Measurements from ENCODE around the gene GRAMD4.
"Not testable (repeated sequence)": the region's sequence is repeated elsewhere in the genome, so short reads cannot be mapped to it uniquely, and the experiment has no call there.

The GRAMD4 gene

GRCh38 chr22:46639843-46640242 lies 19.7 kb downstream of the GRAMD4 start:
- no peak for DNase-seq

- no peak for DNase-seq
Observed at GRCh38 chr22:46640293-46641055, 20.3 kb downstream of the GRAMD4 start.

GRCh38 chr22:46641811-46642266 lies 21.7 kb downstream of the GRAMD4 start:
- DNase-seq: no peak

DNA sequence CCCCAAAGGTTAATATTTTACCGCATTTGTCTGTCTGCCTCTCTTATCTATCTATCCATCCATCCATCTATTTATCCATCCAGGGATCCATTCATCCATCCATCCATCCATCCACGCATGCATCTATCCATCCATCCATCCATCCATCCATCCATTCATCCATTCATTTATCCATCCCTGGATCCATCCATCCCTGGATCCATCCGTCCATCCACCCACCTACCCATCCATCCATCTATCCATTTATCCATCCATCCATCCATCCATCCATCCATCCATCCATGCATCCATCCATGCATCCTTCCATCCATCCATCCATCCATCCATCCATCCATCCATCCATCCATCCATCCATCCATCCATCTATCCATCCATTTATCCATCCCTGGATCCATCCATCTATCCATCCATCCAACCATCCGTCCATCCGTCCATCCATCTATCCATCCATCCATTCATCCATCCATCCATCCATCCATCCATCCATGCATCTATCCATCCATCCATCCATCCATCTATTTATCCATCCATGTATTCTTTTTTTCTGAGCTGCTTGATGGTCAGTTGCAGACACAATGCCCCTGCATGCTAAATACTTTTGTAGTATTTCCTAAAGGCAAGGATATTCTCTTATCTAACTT lies 22.8 kb downstream of the GRAMD4 start:
- not testable (repeated sequence) for DNase-seq

GRCh38 chr22:46646531-46647215 lies 26.5 kb downstream of the GRAMD4 start:
- DNase-seq: no peak

DNA sequence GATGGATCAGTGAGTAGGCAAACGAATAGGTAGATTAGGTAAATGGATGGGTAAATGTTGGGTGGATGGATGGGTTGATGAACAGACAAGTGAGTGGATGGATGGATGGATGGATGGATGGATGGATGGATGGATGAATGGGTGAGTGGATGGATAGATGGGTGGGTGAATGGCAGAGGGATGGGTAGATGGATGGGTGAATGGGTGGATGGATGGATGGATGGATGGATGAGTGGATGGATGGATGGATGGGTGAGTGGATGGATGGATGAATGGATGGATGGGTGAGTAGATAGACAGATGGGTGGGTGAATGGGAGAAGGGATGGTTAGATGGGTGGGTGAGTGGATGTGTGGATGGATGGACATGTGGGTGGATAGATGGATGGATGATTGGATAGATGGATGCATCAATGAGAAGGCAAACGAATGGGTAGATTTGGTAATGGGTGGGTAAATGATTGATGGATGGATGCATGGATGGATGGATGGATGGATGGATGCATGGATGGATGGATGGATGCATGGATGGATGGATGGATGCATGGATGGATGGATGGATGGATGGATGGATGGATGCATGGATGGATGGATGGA lies 28.1 kb downstream of the GRAMD4 start:
- not testable (repeated sequence) for DNase-seq

- DNase-seq: no peak
Observed at GRCh38 chr22:46649141-46650077, 29.2 kb downstream of the GRAMD4 start.

GRCh38 chr22:46650078-46650810 lies 30.1 kb downstream of the GRAMD4 start:
- DNase-seq: no peak

- DNase-seq: no peak
Observed at GRCh38 chr22:46651316-46651715, 31.1 kb downstream of the GRAMD4 start.

GRCh38 chr22:46652081-46652846 lies 32.1 kb downstream of the GRAMD4 start:
- no peak for DNase-seq

DNA sequence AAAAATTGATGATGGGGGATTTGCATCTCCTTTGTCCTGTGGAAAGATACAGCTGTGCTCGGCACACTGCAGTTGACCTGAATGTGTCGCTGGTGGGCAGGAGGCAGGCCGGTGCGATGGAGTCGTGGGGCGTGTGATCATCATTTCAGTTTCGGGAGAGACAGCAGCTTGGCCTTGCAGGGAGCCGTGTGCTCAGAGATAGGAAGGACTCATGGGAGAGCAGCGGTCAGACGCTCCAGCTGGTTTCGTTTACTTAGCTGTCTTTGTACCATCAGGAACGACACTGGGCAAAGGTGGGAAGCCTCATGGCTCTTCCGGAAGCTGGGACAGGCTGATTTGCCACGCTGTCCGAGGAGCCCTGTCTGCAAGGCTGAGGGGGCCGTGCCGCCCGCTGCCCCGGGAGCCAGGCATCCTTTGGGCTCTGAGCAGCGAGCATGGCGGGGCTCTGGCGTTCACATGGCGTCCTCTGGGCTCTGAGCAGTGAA lies 32.7 kb downstream of the GRAMD4 start:
- no peak for DNase-seq

DNA sequence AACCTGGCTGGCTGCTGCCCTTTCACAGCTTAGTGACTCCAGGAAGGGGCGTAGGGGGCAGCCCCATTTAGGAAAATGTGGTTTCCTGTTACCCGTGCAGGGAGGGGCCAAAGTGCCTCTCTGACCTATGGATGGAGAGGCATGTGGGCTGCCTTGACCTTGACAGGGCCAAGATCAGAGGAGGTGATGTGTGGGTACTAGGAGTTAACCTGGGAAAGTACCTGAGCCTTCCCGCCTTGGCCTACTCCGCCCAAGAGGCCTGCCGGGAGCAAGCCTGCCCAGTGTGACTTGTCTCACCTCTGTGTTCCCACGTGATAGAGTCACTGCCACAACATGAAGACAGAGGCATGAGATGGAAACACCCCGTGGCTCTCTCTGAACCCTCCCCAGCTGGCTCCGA lies 33.4 kb downstream of the GRAMD4 start:
- no peak for DNase-seq

GRCh38 chr22:46654426-46654825 lies 34.2 kb downstream of the GRAMD4 start:
- DNase-seq: no peak

DNA sequence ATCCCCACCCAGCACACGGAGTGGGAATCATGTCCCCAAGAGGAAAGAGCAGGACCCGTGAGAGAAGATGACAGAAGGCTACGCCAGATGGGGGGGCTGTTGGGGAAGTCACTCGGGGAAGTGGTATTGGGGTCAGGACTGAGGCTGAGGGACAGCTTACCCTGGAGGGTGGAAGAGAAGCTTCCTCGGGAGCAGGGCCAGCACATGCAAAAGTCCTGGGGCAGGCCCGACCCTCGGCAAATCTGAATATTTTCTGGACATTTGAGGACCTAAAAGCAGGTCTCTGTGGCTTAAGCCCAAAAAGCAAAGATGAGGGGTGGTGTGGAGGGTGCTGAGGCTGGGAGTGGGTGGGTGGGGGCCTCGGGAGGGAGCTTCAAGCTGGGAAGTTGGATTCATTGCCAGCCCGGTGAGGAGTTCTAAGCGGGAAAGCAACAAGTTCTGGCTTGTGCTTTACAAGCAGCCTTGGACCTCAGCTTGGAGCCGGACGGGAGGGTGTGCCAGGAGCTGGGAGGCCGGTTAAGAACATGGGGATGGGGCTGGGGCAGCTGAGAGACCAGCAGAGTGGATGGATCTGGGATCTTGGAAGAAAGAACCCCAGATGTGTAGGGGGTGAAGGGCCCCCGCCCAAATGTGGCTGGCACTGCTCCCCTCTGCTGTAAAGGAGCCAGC lies 34.9 kb downstream of the GRAMD4 start:
- no peak for DNase-seq

DNA sequence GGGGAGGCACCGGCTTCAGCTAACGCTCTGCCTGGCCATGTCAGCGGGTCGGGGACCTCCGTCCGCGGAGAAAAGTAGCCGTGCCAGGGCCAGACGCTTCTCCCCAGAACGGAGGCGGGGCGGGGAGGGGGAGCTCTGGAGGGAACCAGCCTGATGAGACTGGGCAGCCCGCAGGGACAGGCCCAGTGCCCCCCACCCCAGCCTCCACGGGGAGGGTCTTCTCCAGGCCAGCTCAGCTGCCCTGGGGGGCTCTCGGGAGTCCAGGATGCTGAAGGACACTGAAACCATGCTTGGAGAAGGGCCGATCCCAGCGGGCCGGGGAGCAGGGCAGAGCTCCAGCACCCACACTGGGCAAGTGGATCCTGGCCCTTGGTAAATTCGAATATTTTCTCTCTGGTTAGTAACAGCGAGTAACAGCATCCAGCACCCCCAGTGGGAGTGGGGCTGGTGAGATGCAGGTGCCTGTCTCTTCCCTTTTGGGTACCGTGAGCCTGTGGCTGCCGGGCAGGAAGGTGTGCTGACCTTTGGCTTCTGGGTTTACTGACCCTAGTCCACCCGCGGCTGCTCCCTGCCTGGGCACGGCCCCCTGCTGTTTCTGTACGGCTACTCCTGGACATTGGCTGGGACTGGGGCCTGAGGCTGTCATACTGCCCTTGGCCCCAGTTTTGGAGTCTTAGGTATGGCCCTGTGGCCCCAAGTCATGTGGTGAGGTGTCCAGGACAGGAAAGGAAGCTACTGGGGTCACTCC lies 35.8 kb downstream of the GRAMD4 start:
- no peak for DNase-seq

GRCh38 chr22:46656856-46657654 lies 36.9 kb downstream of the GRAMD4 start:
- no peak for DNase-seq

DNA sequence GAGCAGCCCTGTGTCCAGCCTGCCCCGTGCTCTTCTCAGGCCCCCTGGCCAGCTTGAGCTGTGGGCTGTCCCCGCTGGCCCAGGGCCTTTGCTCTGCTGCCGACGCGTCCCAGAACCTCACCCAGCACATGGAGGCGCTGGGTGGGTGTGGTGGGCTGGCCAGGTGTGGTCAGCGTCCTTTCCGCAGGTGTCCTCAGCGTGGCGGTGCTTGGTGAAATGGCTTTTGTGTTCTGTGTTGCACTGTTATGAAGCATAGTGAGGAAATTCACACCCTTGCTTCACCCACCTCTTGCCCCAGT lies 37.4 kb downstream of the GRAMD4 start:
- no peak for DNase-seq

All from SW 1271 (cell line).